ENCODE measurements around the gene OTULIN.

Gene OTULIN

DNA sequence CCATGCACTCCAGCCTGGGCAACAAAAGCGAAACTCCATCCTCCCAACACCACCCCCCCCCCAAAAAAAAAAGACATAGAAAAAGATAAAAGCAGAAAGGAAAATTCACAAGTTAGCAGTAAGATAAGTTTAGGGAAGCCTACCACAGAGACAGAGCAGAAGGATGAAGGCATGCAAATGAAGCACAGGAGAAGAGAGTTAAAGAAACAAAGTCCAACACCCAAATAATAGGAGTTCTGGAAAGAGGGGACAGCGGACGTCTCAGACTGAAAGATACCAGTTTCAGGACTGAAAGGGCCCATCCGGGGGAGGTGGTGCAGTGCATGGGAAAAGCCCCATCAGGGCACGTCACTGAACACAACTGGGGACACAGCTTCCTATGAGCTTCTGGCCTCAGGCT, 54.3 kb downstream of the OTULIN start:
- no peak for DNase-seq (ENCODE audit: low read depth in 2 of 3, low spot score in 1 of 3)

DNA sequence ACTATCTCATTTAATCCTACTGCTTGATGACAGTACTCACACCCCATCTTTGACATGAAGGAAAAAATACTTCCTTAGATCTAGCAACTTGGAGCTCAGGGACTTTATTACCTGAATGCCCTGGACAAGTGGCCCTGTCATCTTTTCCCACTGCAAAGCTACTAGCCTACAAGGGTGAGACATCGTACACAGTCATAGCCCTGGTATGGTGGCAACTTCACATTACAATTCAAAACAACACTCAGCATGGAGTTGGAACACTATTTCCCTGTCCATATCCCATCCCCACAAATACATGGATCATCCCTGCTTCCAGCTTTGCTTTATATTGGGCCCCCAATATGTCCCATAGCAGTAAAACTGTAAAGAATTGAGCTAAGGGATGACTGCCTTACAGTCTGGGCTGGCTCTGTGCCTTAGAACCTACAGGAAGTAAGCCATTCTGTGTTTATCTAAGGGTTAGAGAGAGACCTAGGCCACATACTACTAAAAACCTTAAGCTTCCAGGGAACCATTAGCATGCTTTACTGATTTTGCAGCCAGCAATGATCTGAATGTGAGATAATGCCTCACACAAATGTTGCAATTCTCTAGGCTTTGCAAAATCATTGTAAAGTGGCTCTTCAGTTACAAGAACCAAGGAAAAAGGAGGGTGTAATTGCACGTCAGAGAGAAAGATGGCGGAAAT, 55.9 kb downstream of the OTULIN start:
- DNase-seq (ENCODE audit: low read depth in 2 of 3, low spot score in 1 of 3), result no peak

DNA sequence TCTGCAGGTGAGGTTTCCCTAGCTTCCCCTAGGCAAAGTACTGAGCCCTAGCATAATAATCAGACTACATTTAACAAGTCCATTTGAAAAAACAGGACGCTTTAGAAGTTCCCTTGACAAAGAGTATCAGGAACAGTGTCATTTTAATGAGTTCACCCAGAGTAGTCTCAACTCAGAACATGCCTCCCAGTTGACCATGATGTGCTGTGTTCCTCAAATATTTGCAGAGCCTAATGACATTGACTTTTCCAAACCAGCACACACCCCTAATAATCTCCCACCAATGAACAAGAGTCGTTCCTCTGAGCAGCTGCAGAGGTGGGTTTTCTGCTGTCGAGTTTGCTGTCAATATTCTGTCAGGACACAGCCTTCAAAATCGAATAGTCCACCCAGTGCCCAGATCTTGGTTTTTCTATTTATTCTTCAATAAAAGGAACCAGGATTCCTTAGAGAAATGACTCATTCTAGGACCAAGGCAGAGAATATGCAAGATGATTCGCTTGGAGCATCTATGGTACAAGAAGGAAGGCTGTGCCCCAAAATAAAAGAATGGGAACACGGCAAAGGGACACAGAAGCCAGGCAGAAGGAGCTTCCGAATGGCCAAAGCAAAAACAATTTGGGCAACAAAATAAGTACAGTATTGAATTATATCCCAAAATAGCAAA, 57.6 kb downstream of the OTULIN start:
- no peak for DNase-seq (ENCODE audit: low read depth in 2 of 3, low spot score in 1 of 3)

DNA sequence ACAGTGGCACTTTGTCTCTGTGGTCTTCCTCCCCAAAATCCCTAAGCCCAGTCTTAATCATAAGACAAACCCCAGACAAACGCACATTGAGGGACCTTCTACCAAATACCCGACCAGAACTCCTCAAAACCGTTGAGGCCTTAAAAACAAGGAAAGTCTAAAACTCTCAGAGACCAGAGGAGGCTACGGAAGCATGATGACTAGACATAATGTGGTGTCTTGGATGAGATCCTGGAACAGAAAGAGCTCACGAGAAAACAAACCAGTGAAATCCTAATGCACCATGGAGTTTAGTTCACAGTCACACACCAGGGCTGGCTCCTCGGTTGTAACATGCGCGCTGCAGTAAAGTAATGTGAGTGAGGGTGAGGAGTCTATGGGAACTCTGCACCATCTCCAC, 58.4 kb downstream of the OTULIN start:
- no peak for DNase-seq (ENCODE audit: low read depth in 2 of 3, low spot score in 1 of 3)

DNA sequence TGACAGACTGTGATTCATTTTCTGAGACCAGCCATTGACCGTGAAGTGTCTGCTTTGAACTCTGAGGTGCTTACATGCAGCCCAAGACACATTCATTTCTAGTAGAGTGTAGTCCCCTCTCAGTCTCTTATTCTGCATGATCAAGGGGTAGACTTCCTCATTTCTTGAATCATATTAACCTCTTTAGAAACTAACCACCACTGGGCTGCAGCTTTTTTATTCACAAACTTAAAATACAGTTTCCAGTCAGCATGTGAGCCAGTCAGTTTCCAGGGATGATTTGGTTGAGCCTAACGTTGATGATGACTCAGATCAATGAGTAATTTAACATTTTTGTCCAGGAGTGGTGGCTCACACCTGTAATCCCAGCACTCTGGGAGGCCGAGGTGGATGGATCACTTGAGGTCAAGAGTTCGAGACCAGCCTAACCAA, 59.2 kb downstream of the OTULIN start:
- DNase-seq (ENCODE audit: low read depth in 2 of 3, low spot score in 1 of 3), result no peak

DNA sequence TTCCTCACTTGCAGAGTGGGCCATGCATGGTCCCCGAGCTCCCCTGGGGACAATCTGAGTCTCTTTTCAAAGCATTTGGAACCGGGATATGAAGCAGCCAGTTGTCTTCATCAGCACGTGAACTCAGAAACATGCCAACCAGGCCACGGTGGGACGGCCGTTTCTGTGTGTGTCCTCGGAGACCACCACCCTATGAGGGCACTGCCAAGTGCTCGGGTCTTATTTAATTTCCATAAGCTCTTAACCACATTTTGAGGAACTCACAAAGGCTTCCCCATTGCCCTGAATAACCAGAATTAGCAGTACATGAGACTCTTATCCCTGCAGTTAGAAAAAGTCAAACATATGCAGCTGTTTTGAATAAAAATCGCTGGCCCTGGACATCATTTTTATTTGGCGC, 60.1 kb downstream of the OTULIN start:
- DNase-seq (ENCODE audit: low read depth in 2 of 3, low spot score in 1 of 3), result no peak

DNA sequence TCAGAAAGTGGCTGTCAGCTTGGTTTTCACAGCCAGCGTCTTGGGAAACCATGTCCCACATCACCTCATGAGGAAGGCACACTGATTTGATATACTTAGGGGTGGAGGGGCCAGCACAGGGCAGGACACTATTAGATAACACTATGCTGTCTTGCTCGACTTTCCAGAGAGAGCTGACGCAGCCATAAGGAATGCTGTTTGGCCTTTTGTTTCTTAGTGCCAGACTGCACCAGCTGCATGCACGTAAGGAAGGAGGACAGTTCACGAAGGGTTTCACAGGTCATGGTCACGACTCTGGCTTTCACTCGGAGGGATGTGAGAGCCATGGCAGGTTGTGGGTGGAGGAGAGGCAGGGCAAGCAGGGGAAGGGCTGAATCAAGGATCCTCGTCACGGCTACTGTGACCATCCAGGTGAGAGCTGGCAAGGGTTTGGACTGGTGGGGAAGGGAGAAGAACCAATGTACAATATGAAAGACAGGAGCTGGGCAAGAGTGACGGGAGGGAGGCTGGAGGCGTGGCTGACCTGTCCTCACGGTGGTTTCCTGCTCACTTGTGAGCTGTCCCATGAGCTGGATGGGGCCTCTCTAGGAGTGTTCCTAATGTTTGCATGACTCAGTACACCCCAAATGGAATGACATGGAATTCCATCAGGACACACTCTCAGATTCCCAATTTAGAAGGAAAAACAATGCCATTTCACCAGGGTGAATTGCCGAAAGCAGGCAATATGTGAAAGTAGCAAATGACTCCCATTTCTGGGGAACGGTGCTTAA, 61.7 kb downstream of the OTULIN start:
- no peak for DNase-seq (ENCODE audit: low read depth in 2 of 3, low spot score in 1 of 3)

DNA sequence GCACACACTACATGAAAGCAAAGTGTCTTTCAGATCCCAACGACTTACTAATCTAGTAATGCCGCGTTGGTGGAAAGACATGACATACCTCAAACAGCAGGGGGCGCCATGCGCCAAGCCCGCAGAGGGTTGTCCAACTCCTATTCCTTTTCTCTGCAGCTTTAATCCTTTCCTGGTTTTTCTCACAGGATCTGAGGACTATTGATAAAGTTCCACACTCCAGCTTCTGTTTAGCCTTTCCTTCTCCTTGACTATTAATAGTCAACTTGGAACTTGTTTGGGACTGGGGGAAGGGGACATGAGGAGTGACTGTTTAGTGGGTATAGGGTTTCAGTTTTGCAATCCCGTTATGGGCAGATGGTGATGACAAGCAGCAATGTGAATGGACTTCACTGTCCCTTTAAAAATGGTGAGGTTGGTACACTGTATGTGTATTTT, 62.9 kb downstream of the OTULIN start:
- DNase-seq (ENCODE audit: low read depth in 2 of 3, low spot score in 1 of 3), result peak; percentile 47 to 69 (median 60)

DNA sequence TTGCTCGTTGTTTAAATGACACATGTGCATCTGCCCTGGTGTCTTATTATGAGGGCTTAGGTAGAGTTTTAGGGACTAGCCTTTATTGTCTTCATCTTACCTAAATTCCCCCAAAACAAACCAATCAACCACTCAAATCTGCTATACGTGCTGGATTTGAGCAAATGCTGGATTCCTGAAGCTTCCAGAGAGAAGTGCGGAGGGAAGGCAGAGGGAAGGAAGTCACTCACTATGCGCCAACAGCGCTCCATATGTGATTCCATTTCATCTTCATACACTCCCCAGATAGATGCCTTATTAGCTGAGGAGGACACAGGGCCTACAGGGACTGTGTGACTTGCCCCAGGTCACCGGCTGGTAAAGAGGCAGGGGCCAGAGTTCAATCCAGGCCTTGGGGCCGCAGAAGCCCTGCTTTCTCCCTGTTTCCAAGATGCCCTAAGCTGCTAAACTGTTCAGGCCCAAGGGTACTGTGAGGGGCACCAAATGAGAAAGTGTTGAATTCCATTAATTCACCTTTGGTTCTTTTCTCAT, 63.5 kb downstream of the OTULIN start:
- no peak for DNase-seq (ENCODE audit: low read depth in 2 of 3, low spot score in 1 of 3)

DNA sequence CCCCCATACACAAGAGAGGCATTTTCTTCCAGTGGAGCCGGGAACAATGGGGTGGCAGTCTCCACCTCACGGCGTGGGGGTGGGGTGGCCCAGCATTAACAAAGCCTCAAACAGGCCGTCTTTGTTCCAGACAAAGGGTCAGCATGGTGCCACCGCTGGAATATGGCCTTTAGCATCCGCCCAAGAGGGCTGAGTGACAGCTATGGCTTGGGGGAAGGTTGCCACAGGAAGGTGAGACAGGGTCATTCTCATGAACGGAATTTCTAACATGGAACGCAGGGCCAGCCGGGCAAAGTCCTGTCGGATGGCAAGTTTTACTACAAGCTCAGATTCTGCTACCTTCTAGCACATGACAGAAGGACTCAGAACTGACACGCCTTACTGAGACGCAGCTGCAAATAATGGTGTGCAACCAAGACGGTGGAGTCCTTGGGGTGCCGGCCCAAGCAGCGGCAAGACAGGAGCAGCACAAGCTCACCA, 64.0 kb downstream of the OTULIN start:
- no peak for DNase-seq (ENCODE audit: low read depth in 2 of 3, low spot score in 1 of 3)

DNA sequence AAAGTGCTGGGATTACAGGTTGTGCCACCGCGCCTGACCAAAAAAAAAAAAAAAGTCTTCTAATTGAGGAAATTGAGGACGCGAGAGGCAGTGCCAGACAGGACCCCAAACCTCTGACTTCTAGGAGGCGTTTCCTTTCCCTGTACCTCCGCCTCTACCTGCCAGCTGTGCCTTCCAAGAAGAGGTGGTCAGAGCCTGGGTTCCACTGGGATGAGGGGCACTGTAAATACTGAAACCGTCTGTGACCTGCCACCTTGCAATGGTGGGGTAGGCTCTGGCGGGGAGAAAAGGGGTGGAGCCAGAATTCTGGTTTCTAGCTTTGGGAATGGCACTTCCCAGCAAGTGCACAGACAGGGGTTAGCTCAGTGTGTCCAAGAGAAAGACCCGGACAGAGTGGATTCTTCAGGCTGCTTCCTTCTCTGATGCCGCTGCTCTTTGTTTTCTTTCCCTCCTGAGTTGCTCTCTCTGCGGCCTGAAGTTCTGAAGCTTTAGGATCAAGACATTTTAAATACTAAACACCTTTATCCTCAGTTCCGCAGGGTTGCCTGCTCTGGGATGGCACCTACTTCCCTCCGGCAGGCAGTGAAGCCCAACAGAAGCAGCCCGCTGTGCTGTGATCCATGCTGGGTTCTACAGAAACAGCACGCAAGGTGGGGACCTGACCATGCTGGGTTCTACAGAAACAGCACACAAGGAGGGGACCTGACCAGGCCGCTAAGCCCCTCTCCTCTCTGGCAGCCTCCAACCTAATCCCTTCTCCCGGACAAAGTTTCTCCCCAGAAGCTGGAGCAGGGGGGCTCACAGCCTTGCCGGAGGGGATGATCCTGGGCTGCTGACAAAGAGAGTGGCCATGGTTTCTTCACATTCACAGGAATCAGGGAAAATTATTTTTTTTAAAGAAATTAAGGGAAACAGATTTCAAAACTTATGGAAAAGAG, 65.2 kb downstream of the OTULIN start:
- DNase-seq (ENCODE audit: low read depth in 2 of 3, low spot score in 1 of 3), result no peak

DNA sequence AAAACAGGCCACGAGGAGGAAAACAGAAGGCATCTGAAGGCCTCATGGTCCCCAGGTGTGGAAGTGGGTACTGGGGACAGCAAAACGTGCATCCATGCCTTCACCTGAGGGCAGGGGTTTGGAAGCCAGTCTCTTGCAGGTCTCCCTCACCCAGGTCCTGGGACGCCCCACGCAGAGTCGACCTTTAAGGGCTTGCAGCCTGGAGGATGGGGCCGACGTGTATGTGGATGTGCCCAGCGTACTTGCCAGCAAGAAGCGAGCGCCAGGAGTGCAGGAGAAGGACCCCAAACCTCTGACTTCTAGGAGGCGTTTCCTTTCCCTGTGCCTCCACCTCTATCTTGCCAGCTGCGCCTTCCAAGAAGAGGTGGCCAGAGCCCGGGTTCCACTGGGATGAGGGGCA, 65.9 kb downstream of the OTULIN start:
- no peak for DNase-seq (ENCODE audit: low read depth in 2 of 3, low spot score in 1 of 3)

DNA sequence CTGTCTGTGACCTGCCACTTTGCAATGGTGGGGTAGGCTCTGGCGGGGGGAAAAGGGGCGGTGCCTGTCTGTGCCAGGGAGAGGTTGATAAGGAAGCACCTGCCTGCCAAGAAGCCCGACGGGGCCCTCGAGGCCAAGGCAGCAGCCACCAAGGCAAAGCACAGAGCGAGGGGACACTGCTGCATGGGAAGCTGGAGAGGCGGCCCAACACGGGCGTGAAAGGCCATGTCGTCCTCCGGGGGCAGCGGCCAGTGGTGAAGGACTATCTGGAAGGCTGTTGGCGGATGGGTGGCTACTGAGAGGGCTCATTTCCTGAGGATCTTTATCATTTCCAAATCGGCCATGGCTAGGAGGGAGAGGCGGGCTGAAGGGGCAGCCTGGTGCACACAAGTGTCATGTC, 66.4 kb downstream of the OTULIN start:
- no peak for DNase-seq (ENCODE audit: low read depth in 2 of 3, low spot score in 1 of 3)

DNA sequence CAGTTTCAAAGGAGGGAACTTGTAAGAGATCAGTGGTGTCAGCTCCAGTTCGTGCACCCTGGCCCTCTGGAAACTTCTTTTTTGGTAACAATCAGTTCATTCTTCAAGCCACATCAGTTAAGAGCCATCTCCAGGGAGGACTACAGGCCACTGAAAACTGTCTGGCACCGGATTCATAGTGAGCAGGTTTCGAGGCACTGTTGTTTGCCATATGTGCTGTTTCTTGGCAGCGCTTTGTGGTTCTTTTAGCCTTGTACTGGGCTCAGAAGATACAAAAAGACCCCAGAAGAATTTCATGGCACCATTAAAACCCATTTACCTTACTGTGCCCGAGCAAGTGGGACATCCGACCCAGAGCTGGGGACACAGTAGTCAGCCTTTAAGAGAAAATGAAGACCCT, 68.5 kb downstream of the OTULIN start:
- DNase-seq (ENCODE audit: low read depth in 2 of 3, low spot score in 1 of 3), result no peak

DNA sequence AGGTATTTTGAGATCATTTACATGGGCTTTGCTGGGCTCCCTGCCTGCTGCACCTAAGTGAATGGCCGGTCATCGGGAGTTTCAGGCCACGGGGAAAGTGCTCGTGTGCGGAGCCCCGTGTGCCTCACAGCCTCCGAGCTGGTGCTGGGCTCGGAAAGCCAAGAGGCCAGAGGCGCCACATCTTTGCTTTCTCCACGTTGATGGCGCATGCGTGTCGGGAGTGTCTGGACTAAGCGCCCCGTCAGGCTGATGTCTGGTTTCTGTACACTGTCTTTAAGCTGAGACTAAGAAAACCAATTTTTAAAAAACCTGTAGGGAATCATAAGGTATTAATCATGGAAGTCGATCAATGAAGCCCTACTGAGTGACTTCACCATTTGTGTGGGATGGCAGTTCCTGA, 69.1 kb downstream of the OTULIN start:
- no peak for DNase-seq (ENCODE audit: low read depth in 2 of 3, low spot score in 1 of 3)

DNA sequence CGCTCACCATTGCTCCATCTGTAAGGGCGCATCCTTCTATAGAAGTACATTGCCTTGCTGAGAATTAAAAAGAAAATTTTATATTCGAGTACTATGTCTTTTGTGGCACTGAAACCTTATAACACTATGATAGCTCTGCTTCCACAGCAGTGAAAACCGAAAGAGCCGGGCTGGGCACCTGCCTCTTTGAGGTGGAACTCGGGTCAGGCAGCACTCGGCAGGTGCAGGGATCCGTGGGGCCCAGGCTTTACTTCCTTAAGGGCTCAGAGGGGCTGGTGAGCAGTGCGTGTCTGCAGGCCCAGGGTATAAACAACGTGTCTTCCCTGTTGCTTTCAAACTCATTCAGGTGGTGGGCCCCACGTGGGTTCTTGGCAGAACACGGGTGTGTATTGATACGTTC, 69.9 kb downstream of the OTULIN start:
- DNase-seq (ENCODE audit: low read depth in 2 of 3, low spot score in 1 of 3), result no peak

DNA sequence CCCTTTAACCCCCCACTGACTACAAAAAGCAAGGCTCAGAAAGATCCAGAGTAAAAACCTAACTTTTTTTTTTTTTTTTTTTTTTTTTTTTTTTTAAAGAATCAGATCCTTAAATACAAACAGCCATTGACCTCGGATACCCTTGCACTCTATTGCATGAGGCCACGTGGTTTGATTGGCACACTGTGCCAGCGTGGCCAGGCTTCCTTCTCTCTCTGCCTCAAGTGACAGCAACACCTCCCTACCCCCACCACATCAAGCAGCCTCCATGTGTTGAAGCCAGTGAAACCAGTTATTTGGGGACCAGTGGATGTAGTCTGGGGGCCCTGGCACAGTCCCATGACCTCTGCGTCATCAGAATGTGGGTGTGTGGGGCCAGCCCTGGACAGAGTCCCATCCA, 71.4 kb downstream of the OTULIN start:
- no peak for DNase-seq (ENCODE audit: low read depth in 2 of 3, low spot score in 1 of 3)

DNA sequence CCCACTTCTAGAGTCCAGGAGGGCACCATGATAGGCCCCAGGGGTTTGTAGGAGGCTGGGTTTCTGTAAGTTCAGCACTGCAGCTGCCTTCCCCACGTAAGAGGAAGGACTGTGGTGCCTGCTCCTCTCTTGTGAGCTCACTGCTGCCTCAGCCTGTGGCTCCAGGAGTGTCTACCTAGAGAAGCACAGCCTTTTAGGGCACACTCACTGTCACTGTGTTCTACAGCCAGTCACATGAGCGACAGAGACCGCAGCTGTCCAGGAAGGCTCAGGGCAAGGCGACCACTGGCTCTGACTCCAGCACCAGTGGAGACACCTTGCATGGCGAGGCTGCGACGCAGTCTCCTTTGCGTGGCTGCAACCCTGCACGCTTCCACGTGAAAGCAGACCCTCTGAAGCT, 72.8 kb downstream of the OTULIN start:
- DNase-seq (ENCODE audit: low read depth in 2 of 3, low spot score in 1 of 3), result no peak

DNA sequence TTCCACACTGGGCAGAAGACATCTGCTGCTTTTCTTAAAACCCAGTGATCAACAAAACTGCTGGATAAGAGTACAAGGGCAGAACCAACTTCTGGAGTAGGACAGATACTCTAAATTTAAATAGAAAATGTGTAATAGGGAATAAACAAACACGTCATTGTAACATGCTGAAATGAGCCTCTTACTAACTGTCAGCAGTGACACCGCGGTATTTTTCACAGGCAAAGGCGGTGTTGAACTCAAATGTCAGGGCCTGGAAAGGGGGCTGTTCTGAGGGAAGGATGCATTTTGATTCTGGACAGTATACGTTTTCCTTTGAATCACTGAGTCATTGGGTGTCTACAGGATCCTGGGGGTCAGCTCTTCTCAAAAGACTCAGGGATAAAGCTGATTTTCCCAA, 73.5 kb downstream of the OTULIN start:
- no peak for DNase-seq (ENCODE audit: low read depth in 2 of 3, low spot score in 1 of 3)

DNA sequence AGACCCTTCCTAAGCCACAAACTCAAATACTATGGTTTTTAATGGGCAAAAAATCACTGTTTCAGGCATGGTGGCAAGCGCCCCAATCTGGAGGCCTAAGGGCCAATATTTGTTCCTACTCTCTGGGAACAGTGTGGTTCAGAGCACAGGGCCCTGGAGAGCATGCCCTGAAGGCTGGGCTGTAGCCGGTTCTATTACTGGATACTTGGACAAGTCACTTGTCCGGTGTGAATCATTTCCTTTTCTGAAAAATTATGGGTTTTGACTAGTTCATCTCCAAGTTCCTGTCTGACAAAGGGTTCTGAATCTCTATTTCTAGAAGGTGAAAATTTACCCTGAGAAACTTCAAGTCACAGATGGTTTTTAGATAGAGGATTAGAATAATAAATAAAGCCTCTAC, 75.0 kb downstream of the OTULIN start:
- DNase-seq (ENCODE audit: low read depth in 2 of 3, low spot score in 1 of 3), result no peak

DNA sequence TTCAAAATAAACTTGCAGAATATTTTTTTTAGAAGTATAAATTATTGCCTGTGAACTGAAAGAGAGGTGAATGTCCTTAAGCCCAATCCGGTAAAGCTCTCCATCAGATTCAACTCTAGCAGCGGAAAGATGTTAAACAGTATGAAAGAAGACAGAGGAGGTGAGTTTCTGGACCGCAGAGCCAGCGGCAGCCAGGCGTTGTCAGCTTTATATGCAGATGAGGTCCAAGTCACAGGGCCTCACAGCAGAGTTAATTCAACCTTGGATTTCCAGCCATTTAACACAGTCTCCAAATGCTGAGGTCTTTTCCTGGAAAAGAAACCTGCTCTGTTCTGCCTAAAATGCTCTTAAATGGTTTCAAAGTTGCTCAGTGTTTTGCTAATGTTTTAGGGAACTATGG, 75.5 kb downstream of the OTULIN start:
- DNase-seq (ENCODE audit: low read depth in 2 of 3, low spot score in 1 of 3), result no peak

All from stimulated activated CD4-positive, alpha-beta T cell treated with anti-CD3 and anti-CD28 coated beads, Interleukin-12 subunit alpha, Interleukin-12 subunit beta, amount 100 ng/mL, for 48 hours (primary cell).